GM12874 (cell line): ENCODE measurements around the gene BIRC6.

ENCODE experiments used
- TF ChIP-seq, protein P1 (sequence below): IDR thresholded peaks from 2 replicates; pipeline ENCODE4 v1.5.1; 2011; ENCODE audit warnings: low read depth, mild to moderate bottlenecking, control low read depth, low read length, moderate library complexity; ENCODE audit not compliant: insufficient read depth

Gene BIRC6

DNA sequence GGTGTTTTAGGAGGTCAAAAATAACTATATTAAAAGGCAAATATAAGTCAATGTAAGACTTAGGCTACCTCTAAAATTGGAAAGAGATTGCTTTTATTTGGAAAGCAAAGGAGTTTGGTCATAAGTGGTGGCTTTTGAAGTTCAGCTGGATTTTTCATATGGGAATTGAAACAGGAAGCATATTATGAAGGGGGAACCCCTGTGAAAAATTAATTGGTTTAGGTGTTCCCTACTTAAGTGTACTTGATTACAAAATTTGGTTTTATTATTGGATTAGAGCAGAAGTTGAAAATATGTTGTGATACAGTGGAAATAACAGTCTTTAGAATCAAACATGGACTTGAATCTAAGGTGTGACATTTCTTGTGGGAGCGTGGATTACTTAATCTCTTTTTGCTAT is 149.6 kb downstream of the BIRC6 start:
- TF ChIP-seq, protein P1, sequence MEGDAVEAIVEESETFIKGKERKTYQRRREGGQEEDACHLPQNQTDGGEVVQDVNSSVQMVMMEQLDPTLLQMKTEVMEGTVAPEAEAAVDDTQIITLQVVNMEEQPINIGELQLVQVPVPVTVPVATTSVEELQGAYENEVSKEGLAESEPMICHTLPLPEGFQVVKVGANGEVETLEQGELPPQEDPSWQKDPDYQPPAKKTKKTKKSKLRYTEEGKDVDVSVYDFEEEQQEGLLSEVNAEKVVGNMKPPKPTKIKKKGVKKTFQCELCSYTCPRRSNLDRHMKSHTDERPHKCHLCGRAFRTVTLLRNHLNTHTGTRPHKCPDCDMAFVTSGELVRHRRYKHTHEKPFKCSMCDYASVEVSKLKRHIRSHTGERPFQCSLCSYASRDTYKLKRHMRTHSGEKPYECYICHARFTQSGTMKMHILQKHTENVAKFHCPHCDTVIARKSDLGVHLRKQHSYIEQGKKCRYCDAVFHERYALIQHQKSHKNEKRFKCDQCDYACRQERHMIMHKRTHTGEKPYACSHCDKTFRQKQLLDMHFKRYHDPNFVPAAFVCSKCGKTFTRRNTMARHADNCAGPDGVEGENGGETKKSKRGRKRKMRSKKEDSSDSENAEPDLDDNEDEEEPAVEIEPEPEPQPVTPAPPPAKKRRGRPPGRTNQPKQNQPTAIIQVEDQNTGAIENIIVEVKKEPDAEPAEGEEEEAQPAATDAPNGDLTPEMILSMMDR = no peak

DNA sequence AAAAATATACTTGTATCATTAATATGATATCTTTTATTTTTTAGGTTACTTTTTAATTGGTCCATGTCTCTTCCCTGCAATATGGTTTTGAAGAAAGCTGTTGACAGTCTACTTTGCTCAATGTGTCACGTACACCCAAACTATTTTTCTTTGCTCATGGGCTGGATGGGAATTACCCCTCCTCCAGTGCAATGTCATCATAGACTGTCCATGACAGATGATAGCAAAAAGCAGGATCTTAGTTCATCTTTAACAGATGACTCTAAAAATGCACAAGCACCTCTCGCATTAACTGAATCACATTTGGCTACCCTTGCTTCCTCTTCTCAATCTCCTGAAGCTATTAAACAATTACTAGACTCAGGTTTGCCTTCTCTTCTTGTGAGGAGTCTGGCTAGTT is 158.1 kb downstream of the BIRC6 start:
- TF ChIP-seq, protein P1 = no peak

DNA sequence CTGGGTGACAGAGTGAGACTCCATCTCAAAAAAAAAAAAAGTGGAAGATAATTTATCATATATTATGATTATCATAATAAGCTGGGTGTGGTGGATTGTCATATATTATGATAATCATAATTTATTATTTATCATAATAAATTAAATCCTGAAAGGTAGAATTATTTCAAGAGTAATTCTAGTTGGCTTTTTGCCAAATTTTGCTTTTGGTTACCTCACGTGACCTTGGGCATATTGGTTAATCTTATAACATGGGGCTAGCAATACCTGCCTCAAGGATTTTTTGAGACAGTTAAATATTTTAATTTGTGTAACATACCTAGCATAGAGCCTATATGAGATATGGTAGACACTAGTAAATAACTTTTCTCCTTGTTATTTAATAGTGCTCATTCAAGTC is 159.7 kb downstream of the BIRC6 start:
- TF ChIP-seq, protein P1 = no peak

DNA sequence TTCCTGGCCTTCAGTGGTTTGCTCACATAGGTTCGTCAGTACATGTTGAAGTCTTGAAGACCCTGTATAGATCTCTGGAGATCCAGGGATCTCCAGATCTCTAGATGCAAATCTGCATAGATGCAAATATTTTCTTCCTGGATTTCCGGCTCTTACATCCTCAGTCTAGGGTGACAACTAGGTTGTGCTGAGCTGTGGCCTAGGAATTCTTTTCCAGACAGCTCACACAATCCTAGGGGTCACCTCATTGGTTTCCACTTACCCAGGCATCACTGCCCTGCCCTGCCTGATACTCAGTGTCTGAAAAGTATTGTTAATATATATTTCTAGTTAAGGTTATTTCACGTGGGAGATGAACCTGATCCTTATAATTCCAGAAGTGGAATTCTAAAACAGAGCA is 165.9 kb downstream of the BIRC6 start:
- TF ChIP-seq, protein P1 = no peak

DNA sequence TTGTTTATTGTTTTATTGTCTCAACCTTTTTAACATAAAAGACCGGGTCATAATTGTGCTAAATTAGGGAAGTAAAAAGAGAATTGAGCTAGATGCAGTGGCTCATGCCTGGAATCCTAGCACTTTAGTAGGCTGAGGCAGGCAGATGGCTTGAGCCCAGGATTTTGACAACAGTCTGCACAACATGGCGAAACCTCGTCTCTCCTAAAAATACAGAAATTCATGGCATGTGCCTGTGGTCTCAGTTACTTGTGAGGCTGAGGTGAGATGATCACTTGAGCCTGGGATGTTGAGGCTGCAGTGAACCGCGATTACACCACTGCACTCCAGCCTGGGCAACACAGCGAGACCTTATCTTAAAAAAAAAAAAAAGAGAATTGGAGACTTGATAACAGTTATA is 166.9 kb downstream of the BIRC6 start:
- TF ChIP-seq, protein P1 = no peak

DNA sequence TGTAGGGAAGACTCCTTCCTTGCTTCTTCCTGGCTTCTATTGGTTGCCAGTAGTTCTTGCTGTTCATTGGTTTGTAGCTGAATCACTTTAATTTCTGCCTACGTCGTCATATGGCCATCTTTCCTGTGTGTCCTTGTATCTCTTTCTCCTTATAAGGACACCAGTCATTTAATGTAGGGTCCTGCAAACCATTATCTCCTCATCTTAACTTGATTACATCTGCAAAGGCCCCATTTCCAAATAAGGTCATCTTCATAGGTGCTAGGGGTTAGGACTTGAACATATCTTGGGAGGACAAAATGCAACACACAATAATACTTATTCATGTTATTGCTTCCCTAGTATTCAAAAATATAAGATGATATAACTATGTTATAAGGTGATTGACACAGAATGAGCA is 175.5 kb downstream of the BIRC6 start:
- TF ChIP-seq, protein P1 = no peak

DNA sequence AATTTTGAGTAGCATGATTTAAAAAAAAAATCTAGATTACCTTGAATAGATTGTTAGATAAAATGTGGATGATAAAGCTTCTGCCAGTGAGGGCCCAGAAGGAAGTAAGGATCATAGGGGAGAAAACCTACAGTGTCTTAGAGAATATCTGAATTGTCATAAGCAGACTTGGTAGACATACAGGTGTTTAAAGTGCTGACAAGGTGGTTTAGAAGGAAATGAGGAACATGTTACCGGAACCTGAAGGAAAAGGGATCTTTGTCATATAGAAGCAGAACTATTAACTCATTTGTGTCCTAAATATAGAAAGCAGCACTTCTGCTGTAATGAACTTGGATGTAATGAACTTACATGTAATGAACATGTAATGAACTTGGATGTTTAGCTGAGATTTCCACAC is 176.1 kb downstream of the BIRC6 start:
- TF ChIP-seq, protein P1 = no peak

DNA sequence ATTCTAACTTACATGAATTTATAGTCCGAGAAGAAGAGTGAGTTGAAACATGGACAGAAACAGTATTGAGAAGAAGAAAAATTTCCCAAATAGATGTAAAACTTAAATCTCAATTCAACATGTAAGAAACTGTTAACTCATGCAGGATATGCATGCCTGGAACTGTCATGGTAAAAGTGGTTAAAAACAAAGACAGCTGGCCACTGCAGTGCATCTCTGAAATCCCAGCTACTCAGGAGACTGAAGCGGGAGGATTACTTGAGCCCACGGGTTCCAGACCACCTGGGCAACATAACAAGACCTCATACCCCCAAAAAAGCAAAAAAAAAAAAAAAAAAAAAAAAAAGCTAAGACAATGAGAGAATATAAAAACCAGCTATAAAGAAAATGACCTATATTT is 178.0 kb downstream of the BIRC6 start:
- TF ChIP-seq, protein P1 = no peak
